GM18508 (cell line): ENCODE results near the gene MYH11.

ENCODE experiments used
- ATAC-seq: cut with Tn5 transposase; IDR thresholded peaks from one replicate; pipeline ENCODE4 v1.9.1; 2021; ENCODE audit warnings: moderate number of reproducible peaks; ENCODE audit not compliant: insufficient read depth, unreplicated experiment

The MYH11 gene

DNA sequence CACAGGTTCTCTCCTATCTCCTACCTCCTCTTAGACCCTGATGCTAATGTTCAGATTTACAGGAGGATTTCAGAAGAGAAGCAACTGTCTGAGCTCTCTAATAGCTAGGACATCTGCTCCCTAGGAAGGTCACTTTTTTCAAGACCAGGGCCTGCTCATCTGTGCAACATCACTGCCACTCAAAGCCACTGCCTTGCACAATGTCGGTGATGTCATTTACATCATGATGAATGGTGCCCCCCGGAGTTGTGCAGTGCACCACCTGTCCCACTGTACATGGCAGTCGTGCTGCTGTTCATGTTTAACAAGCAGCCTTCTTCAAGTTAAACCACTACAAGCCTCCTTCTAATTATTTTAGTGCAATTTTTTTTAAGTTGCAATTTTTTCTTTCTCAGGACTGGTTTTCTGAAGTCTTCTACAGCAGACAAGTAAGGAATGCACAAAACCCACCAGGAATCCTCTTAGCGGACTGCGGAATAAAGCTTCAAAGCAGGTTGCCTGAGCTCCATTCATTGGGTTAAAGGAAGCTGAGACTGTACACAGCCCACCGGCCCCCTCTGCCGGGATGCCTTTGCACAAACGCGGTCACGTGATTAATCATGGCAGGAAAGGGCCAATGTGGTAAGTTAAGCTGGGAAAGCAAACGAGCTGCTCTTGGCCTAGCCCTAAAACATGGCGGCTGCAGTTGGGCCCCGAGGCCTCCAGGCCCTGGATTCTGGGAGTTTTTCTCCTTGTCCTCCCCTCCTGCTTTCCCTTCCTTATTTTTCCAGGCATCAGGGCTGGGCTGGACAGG is 74.1 kb downstream of the MYH11 start:
- ATAC-seq: no peak

DNA sequence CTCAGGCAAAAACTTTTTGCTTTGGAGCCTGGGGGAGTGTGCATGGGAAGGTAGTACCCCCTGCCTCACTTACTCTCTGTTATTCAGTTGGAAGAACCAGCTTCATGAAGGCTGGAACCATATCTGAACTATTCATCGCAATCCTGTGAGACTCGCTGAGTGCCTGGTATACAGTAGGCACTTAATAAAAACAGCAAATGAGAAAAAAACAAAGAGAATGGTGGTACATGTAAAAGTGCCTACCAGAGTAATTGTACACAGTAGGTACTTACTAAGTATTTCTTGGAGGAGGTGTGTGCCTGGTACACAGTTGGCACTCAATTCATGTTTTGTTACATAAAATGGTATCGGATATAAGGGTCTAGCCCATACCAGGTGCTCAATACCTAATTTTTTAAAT is 75.2 kb downstream of the MYH11 start:
- no peak for ATAC-seq

DNA sequence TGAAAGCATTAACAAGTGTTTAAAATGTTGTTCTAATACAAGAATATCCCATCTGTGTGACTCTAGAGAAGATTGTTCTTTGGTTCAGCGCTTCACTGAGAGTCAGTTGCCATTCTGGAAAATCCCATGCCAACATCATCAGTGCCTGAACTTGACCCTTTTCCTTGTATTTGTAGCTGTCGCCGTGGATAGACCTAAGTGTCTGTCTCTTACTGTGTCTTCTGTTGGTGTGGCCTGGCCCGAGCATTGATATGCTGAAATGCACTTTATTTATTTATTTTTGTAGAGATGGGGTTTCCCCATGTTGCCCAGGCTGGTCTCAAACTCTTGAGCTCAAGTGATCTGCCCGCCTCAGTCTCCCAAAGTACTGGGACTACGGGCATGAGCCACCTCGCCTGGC is 76.0 kb downstream of the MYH11 start:
- no peak for ATAC-seq

DNA sequence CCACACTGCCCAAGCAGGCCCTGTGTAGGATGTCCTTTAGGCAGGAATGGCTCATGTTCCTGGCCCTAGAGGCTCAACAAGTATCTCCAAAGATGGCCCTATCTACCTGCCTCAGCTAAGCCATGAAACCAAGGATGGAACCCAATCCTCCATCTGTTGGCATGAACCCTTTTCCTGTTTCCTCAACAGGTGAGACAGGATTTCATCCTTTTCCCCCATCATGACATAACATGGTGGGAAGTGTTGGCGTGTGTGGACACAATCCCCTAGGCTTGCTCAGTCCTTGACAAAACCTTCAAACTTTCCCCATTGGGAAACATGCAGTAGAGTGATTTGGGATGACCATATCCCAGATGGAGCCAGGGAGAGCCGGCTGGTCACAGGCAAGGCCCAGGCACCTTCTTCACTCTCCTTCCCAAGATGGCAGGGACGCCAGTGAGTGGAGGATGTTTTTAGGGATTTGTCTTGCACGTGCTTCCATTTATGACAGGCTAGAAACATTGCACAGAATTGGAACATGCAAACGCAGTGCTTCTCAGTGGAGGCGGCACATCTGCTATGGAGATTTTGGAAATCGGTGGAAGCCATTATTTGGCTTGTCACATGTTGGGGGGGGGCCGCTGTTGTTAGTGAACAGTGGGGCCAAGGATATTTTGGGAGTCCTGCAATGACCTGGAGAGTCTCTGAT is 77.0 kb downstream of the MYH11 start:
- ATAC-seq: no peak

DNA sequence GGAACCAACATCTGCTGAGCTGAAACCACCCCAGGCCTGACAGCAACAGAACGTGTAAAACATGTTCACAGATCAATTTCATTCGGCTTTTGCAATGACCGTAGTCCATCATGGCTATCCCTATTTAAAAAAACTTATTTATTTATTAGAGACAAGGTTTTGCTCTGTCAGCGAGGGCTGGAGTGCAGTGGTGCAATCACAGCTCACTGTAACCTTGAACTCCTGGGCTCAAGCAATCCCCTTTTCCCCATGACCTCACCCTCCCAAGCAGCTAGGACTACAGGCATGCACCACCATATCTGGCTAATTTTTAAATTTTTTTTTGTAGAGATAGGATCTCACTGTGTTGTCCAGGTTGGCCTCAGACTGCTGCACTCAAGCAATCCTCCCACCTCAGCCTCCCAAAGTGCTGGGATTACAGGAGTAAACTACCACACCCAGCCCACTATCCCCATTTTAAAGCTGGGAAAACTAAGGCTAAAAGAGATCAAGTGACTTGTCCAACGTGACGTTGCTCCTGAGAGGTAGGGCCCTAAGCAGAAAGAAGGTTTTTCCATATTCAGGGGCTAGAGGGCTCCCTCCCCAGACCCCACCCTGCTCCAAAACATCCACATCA is 77.7 kb downstream of the MYH11 start:
- no peak for ATAC-seq

DNA sequence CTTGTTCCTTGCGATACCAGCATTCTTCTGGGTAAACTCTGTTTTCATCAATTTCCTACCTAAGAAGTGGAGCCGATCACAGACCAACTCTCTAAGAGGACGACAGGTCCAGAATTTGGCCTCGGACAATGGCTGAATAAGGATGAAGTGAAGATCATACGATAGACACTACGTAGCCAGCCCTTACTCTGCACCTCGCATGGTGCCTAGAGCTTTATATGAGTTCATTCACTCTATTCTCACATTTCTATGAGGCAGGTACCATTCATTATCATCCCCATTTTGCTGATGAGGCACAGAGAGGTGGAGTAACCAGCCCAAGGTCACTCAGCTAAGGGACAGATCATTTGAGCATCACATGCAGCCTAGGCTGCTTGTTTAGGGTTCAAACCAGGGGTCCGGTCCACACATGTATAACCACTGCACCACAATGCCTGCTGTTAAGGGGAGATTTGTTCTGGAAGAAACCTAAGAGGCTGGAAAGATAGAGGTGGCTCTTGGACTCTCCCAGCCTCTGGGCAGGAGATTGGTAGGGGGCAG is 78.6 kb downstream of the MYH11 start:
- no peak for ATAC-seq

DNA sequence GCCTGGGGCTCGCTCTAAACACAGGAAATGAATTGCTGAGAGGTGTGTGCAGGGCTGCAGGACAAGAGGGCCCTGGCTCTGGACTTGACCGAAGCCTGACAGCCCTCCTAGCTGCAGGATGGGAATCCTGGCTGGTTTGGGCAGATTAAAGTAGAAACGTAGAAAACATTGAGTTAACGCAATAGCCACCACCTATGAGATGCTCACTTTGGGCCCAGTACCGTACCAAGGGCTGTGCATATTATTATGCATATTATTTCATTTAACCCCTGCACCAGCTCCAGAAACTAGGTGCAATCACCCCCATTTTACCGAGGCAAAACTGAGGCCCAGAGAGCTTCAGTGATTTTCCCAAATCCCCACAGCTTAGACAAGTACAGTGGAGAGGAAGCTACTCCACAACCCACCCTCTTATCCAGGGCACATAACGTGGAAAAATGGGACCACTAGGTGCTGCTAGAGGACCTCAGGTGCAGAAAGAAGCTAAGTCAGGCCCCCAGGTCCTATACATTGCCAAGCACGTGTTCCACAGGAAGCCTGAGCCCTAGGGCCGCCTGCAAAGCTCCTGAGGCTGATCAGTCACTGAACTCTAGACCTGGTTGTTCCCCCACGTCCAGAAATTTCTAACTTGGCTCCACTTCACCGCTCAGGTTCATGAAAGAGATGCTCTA is 79.2 kb downstream of the MYH11 start:
- no peak for ATAC-seq

DNA sequence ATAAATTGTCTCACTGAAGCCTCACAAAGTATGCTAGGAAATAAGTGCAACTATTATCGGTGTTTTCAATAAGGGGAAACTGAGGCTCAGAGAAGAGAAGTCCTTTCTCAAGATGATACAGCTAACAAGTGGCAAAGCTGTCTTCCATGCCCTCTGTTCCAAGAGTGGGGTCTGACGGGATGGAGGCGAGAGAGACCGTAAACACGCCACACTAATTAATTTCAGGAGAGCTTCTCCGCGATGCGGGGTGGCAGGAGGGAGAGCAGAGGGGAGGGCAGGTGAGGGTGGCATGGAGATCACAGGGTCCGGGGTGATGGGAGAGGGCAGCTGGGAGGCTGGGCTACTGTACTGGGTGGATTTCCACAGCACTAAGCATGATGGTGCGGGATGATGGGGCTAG is 80.3 kb downstream of the MYH11 start:
- ATAC-seq: no peak

DNA sequence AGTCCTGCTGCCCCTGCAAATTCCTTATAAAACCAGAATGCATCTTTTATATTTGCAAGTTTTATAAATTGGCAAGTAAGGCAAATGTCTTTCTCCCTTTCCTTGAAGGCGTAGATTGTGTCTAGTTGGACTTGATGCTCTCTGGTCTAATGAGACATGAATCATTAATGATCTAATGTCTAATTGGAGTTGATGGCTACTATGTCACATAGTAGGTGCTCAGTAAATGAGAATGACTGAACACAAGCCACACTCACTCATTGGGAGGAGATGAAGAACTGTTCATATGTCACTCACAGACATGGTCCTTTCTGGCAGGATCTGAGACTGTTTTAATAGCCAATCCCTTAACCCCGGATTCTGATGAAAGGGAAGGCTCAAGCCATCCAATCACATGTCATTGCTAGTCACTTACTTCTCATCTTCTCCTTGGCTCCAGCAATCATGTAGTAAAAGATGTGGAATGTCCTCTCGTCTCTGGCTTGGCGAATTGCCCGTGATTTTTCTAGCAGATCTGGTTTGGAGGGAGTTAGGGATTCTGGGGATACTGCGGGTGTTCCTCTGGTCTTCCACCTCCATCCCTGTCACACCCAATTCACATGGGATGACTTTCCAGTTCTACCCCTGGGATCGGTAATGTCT is 81.0 kb downstream of the MYH11 start:
- ATAC-seq: no peak

DNA sequence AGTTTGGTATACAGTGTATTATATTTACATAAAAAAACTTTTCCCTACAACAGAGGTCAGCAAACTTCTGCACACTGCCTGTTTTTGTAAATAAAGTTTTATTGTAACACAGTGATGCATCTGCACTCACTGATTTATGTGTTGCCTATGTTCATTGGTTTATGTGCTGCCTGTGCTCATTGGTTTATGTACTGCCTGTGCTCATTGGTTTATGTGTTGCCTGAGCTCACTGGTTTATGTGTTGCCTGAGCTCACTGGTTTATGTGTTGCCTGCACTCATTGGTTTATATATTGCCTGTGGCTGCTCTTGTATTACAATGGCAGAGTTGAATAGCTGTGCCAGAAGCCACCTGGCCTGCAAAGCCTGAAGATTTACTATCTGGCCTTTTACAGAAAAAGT is 81.6 kb downstream of the MYH11 start:
- ATAC-seq: no peak

DNA sequence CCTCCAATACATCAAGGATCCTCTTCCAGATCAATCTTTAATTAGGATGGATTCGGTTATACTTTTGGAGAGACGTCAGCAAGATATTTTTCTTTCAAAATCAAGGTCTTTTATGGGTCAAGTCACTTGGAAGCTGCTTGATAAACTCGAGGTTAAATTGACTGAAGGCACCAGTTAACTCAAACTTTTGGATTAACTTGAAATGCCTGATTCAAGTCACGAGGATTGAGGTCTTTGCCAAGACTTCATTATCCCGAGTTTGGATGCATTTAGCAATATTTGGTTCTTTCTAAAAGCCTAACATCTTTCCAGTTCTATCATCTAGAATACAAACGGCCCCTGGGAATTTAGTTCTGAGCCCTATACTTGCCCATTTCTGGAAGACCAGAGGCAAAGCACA is 82.9 kb downstream of the MYH11 start:
- ATAC-seq: no peak

DNA sequence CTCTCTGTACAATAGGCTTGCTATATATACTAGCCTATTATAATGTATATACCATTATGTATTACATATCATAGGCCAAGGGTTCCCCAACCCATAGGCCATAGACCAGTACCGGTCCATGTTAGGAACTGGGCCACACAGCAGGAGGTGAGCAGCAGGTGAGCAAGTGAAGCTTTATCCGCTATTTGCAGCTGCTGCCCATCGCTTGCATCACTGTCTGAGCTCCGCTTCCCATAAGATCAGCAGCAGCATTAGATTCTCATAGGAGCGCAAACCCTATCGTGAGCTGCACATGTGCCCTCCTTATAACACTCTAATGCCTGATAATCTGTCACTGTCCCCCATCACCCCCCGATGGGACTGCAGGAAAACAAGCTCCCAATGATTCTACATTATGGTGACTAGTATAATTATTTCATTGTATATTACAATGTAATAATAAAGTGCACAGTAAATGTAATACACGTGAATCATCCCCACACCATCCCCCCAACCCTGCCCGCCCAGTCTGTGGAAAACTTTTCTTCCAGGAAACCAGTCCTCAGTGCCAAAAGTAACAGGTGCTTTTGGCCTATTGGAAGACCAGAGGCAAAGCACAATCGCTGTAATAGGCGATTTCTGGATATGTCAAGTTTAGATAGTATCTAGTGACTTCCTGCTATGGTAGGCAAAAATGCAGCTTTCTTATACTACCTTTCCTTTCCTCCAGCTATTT is 84.1 kb downstream of the MYH11 start:
- no peak for ATAC-seq

DNA sequence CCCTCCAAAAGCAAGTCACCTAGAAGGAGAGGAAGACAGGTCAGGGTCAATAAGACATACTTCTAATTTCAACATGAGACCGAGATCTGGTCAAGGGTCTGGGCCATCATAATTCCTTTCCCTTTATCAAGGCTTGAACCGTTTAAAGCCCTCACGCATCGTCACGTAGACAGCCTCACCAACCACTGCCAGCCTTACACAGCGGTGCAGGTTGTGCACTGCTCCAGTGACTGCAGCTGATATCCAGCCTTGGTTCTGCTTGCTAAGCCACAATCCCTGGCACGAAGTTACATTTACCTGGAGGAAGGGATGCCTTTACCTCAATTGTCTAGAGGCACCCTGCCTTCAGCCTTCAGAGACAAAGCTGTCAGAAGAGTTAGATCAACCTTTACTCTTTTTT is 85.1 kb downstream of the MYH11 start:
- ATAC-seq: no peak

DNA sequence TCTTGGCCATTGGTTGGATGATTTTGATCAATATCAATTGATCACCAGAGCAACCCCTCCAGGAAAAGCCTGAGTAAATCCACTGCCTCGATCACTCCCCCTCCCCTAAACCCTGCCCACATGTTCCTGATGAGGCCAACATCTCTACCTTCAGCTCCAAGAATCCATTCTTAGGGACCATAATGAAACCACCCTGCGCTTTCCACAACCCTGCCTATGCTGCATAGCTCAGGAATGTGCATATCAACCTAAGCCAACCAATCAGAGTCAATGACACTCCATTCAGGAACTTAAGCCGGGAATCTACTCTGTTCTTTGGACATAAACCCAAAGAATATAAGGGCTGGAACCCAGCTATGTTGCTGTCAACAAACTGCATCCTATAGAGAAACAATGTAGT is 86.3 kb downstream of the MYH11 start:
- ATAC-seq: no peak

DNA sequence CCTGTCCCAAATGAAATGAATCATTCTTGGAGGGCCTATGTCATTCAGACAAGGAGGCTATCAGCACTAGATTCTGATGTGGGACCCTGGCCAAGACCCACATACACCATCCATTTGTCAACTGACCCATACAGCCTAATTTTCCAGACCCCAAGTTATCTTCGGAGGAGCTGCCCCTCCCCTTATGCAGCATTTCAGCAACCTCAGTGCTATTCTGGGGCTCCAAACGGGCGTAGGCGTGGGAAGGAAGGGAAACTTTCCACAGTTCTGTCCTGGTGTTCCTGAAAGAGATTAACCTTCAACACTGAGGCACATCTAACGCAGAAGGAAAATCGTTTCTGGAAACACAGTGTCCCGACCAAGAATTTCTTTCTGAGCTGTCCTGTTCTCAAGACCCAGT is 86.7 kb downstream of the MYH11 start:
- ATAC-seq: no peak

DNA sequence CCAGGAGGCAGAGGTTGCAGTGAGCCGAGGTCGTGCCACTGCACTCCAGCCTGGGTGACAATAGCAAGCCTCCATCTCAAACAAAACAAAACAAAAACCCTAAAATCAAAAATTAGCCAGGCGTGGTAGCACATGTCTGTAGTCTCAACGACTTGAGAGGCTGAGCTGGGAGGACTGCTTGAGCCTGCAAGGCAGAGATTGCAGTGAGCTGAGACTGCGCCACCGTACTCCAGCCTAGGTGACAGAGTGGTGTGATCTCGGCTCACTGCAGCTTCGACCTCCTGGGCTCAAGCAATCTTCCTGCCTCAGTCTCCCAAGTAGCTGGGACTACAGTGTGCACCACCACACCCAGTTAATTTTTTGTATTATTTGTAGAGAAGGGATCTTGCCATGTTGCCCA is 87.6 kb downstream of the MYH11 start:
- ATAC-seq: no peak

DNA sequence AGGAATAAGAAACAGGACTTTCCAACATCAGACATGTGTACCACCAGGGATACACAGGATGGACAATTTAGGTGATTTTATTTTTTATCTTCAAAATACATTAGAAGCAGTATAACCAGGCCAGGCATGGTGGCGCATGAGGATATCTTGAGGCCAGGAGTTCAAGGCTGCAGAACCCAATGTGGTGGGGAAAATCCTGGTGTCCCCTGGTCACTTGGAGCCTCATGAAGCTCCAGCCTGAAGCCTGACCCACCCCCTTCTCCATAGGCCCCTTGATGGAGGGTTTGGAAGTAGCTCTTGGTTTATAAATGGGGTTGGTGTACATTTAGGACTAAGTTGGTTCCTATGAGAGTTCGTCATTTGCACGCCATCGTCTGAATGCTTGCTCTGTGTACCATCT is 88.6 kb downstream of the MYH11 start:
- ATAC-seq: no peak

DNA sequence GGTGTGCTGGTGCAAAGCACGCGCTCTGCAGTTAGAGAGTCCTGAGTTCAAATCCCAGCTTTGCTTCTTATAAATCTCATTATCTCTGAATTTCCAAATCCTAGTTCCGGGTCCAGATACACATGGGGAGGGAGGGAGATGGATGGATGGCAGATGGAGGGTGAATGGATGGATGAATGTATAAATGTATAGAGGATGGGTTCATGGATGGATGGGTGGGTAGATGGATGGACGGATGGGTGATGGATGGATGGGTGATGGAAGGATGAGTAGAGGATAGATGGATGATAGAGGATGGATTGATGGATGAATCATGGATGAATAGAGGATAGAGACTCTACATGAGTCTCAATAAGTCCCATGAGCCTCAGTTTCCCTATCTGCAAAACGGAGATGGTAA is 89.9 kb downstream of the MYH11 start:
- ATAC-seq: no peak

DNA sequence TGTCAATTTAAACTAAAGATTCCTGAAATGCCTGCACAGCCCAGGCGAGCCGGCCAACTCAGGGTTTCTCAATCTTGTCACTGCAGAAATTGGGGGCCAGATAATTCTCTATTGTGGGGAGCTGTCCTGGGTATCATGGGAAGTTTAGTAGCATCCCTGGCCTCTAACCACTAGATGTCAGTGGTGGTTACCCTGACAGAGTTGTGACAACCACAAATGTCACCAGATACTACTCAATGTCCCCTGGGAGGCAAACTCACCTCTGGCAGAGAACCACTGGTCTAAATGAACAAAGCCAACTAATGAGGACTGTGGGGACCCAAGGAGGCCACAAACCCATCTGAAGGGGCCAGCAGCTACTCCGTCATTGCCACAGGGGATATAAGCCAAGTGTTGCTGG is 90.9 kb downstream of the MYH11 start:
- peak; percentile 68 for ATAC-seq

DNA sequence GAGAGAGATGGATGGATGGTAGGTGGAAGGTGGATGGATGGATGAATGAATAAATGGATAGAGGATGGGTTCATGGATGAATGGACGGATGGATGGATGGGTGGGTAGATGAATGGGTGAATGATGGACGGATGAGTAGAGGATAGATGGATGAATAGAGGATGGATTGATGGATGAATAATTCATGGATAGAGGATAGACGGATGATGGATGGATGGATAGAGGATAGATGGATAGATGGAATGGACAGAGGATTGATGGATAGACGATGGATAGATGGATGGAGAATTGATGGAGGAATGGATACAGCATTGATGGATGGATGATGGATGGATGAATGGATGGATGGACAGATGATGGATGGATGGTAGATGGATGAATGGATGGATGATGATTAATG is 91.7 kb downstream of the MYH11 start:
- no peak for ATAC-seq
